ENCODE results near the gene NAALADL2. TPM values are rescaled to one million over a fixed set of nuclear protein-coding genes. Genes with fewer than 3 reads are reported as not detected.
"Not testable (repeated sequence)": the region's sequence is repeated elsewhere in the genome, so short reads cannot be mapped to it uniquely, and the experiment has no call there.

Gene NAALADL2
- total RNA-seq, 1 experiment from 2014 or later, result 2.7 TPM

GRCh38 chr3:175526609-175527280 lies 667.6 kb downstream of the NAALADL2 start:
- intact Hi-C loops (cut with micrococcal nuclease; ENCODE audit: unreplicated experiment), result no loop called here
- H3K27me3 ChIP-seq (ENCODE audit: control insufficient read depth, insufficient read depth, low read length), result no peaks in the 10 kb centered on the region
- H3K4me1 ChIP-seq (ENCODE audit: control insufficient read depth, insufficient read depth, low read length), result no peaks in the 10 kb centered on the region; the same call in 1 of the 2 replicates
- no peak for ATAC-seq
- DNase-seq (ENCODE audit: low read depth, low spot score), result no peak
- H3K9me3 ChIP-seq (ENCODE audit: control insufficient read depth, insufficient read depth, low read depth, low read length), result no peaks in the 10 kb centered on the region
- H3K4me3 ChIP-seq (ENCODE audit: low read depth in 2 of 2, low read length in 2 of 2), result peak overlapping the region; percentile 32 to 56
- in situ Hi-C loops (cut with HindIII; ENCODE audit: low pct_unique_long_range_greater_than_20kb, low sequenced_read_pairs), result no loop called here
- no peaks in the 10 kb centered on the region for H3K36me3 ChIP-seq (ENCODE audit: control insufficient read depth, insufficient read depth, low read length)
- TF ChIP-seq, protein P1, sequence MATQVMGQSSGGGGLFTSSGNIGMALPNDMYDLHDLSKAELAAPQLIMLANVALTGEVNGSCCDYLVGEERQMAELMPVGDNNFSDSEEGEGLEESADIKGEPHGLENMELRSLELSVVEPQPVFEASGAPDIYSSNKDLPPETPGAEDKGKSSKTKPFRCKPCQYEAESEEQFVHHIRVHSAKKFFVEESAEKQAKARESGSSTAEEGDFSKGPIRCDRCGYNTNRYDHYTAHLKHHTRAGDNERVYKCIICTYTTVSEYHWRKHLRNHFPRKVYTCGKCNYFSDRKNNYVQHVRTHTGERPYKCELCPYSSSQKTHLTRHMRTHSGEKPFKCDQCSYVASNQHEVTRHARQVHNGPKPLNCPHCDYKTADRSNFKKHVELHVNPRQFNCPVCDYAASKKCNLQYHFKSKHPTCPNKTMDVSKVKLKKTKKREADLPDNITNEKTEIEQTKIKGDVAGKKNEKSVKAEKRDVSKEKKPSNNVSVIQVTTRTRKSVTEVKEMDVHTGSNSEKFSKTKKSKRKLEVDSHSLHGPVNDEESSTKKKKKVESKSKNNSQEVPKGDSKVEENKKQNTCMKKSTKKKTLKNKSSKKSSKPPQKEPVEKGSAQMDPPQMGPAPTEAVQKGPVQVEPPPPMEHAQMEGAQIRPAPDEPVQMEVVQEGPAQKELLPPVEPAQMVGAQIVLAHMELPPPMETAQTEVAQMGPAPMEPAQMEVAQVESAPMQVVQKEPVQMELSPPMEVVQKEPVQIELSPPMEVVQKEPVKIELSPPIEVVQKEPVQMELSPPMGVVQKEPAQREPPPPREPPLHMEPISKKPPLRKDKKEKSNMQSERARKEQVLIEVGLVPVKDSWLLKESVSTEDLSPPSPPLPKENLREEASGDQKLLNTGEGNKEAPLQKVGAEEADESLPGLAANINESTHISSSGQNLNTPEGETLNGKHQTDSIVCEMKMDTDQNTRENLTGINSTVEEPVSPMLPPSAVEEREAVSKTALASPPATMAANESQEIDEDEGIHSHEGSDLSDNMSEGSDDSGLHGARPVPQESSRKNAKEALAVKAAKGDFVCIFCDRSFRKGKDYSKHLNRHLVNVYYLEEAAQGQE (IDR thresholded peaks at IDR 0.05; ENCODE audit: insufficient read depth in 1 of 2, low read depth in 2 of 2, low read length in 1 of 2), result no peak
- TF ChIP-seq POLR2AphosphoS5 (IDR thresholded peaks at IDR 0.05; ENCODE audit: low read depth, low read length) (no peak), CTCF (IDR thresholded peaks at IDR 0.05) (no peak), SIN3A (IDR thresholded peaks at IDR 0.05; ENCODE audit: borderline replicate concordance, insufficient read depth, low read depth, low read length) (no peak), TCF7L2 (IDR thresholded peaks at IDR 0.05; ENCODE audit: low read depth, low read length) (no peak)
- ChIA-PET CTCF (no interaction called here), POLR2A (no interaction called here)
- BruUV-seq (replicated peaks), result no TSS peak
- H3K27ac ChIP-seq (ENCODE audit: low read length), result peak overlapping the region; percentile 51; the same call in 1 of the 2 replicates

DNA sequence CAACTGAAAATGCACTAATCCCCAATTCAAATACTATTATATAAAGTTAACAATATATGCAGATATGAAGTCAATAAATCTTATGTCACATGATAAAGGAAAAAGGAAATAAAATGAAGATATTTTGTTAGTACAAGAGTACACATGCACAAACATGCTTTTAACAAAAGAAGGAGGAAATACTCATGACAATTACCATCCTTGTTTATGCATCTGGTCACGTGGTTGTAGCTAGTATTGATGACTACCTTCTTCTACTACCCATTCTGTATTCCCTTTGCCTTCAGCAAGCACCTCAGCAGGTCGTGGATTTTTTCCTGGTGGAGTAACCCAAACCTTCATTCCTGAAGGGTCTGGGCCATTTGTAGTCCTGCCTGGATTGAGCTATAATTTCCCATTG lies 669.6 kb downstream of the NAALADL2 start:
- H3K4me3 ChIP-seq (ENCODE audit: low read depth in 2 of 2, low read length in 2 of 2); H3K36me3 ChIP-seq (ENCODE audit: control insufficient read depth, insufficient read depth, low read length); in situ Hi-C loops (cut with HindIII; ENCODE audit: low pct_unique_long_range_greater_than_20kb, low sequenced_read_pairs); intact Hi-C loops (cut with micrococcal nuclease; ENCODE audit: unreplicated experiment); H3K27me3 ChIP-seq (ENCODE audit: control insufficient read depth, insufficient read depth, low read length); H3K9me3 ChIP-seq (ENCODE audit: control insufficient read depth, insufficient read depth, low read depth, low read length); H3K4me1 ChIP-seq (ENCODE audit: control insufficient read depth, insufficient read depth, low read length); CTCF ChIA-PET; ATAC-seq; POLR2A ChIA-PET; DNase-seq (ENCODE audit: low read depth, low spot score); H3K27ac ChIP-seq (ENCODE audit: low read length); BruUV-seq (replicated peaks): not testable (repeated sequence)

DNA sequence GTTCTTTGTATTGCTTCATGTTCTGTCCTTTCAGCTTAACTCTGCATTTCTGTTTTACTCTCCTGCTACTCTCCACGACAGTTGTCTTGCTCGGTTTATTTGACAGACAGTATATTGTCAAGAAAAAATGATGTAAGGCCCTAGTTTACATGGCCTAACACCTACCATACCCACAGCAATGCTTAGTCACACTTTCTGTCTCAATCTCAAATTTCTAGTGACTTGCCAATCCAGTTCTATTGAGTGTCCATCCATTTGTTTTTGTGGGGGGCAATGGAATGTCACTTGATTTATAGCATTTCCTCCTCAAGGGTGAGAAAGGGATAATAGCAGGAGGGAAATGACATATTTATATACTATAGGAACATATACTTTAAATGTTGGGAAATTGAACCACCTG lies 676.2 kb downstream of the NAALADL2 start:
- no peaks in the 10 kb centered on the region for H3K36me3 ChIP-seq (ENCODE audit: control insufficient read depth, insufficient read depth, low read length)
- H3K4me3 ChIP-seq (ENCODE audit: low read depth in 2 of 2, low read length in 2 of 2), result no peak overlapping the region
- in situ Hi-C loops (cut with HindIII; ENCODE audit: low pct_unique_long_range_greater_than_20kb, low sequenced_read_pairs), result no loop called here
- H3K27ac ChIP-seq (ENCODE audit: low read length), result no peak overlapping the region
- intact Hi-C loops (cut with micrococcal nuclease; ENCODE audit: unreplicated experiment), result no loop called here
- H3K9me3 ChIP-seq (ENCODE audit: control insufficient read depth, insufficient read depth, low read depth, low read length), result peaks cover 3% of the 10 kb centered on the region; the same call in 1 of the 2 replicates
- TF ChIP-seq SIN3A (IDR thresholded peaks at IDR 0.05; ENCODE audit: borderline replicate concordance, insufficient read depth, low read depth, low read length) (no peak), TCF7L2 (IDR thresholded peaks at IDR 0.05; ENCODE audit: low read depth, low read length) (no peak), CTCF (IDR thresholded peaks at IDR 0.05) (no peak)
- no TSS peak for BruUV-seq (replicated peaks)
- no peak for ATAC-seq
- no peaks in the 10 kb centered on the region for H3K4me1 ChIP-seq (ENCODE audit: control insufficient read depth, insufficient read depth, low read length)
- ChIA-PET POLR2A (no interaction called here), CTCF (no interaction called here)
- no peaks in the 10 kb centered on the region for H3K27me3 ChIP-seq (ENCODE audit: control insufficient read depth, insufficient read depth, low read length)
- DNase-seq (ENCODE audit: low read depth, low spot score), result no peak
